Right atrium auricular region (tissue), 2 donors: Measurements from ENCODE around the gene MGLL. TPM values are rescaled to one million over a fixed set of nuclear protein-coding genes. Genes with fewer than 3 reads are reported as not detected.

Source experiments
- DNase-seq: peaks from one replicate; pipeline ENCODE4 v3.0.0-alpha.2; 2019; ENCODE audit warnings: low spot score
- H3K27ac ChIP-seq, 2 donors: fragments of 200-600 bp; sonication (generic); 1 replicate in 1 of 2; 2 replicates in 1 of 2; pipeline ENCODE4 v1.5.1; 2016 to 2019
- H3K27me3 ChIP-seq, 2 donors: fragments of 200-600 bp; sonication (generic); one replicate each; pipeline versions ENCODE4 v1.5.1 to v1.6.0; 2017 to 2019
- H3K36me3 ChIP-seq: fragments of 200-600 bp; sonication (generic); one replicate; pipeline ENCODE4 v1.5.1; 2016
- H3K4me1 ChIP-seq, 2 donors: fragments of 200-600 bp; sonication (generic); one replicate each; pipeline versions ENCODE4 v1.5.1 to v1.6.0; 2017 to 2019
- H3K4me3 ChIP-seq, 2 donors: fragments of 200-600 bp; sonication (generic); 1 replicate in 1 of 2; 2 replicates in 1 of 2; pipeline ENCODE4 v1.5.1; 2017 to 2019; ENCODE audit warnings: mild to moderate bottlenecking in 1 of 2, moderate library complexity in 1 of 2
- H3K9me3 ChIP-seq, 2 donors: fragments of 200-600 bp; sonication (generic); one replicate each; pipeline ENCODE4 v1.5.1; 2019
- total RNA-seq, 2 donors: library from RNA; depleted of rRNA; stranded (reverse); fragments of >200 nt; gene quantifications; one replicate each; pipeline ENCODE4 v1.1.0, GENCODE V29; 2016
- TF ChIP-seq, protein P1 (sequence below), 2 donors: fragments of 200-600 bp; sonication (generic); IDR thresholded peaks; one replicate each; pipeline ENCODE4 v1.5.1; 2019; ENCODE audit warnings: antibody characterized with exemption in 2 of 2

MGLL gene
- total RNA-seq, 2 donors from 2014 or later: 36.3 to 46.4 TPM

- H3K9me3 ChIP-seq: no peaks in the 10 kb centered on the region
- TF ChIP-seq, protein P1, sequence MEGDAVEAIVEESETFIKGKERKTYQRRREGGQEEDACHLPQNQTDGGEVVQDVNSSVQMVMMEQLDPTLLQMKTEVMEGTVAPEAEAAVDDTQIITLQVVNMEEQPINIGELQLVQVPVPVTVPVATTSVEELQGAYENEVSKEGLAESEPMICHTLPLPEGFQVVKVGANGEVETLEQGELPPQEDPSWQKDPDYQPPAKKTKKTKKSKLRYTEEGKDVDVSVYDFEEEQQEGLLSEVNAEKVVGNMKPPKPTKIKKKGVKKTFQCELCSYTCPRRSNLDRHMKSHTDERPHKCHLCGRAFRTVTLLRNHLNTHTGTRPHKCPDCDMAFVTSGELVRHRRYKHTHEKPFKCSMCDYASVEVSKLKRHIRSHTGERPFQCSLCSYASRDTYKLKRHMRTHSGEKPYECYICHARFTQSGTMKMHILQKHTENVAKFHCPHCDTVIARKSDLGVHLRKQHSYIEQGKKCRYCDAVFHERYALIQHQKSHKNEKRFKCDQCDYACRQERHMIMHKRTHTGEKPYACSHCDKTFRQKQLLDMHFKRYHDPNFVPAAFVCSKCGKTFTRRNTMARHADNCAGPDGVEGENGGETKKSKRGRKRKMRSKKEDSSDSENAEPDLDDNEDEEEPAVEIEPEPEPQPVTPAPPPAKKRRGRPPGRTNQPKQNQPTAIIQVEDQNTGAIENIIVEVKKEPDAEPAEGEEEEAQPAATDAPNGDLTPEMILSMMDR (IDR thresholded peaks at IDR 0.05): no peak
- H3K27ac ChIP-seq: no peak overlapping the region
- no peak for DNase-seq
- H3K4me1 ChIP-seq: peaks cover 0 to 29% of the 10 kb centered on the region in 2 donors
- no peaks in the 10 kb centered on the region for H3K27me3 ChIP-seq
- H3K36me3 ChIP-seq: peaks cover 42% of the 10 kb centered on the region
- no peak overlapping the region for H3K4me3 ChIP-seq
Measured at GRCh38 chr3:127811717-127812116, 10.6 kb downstream of the MGLL start.

- H3K27me3 ChIP-seq: no peaks in the 10 kb centered on the region
- peaks cover 30% of the 10 kb centered on the region for H3K36me3 ChIP-seq
- DNase-seq: no peak
- H3K4me3 ChIP-seq: no peak overlapping the region
- TF ChIP-seq, protein P1 (IDR thresholded peaks at IDR 0.05): no peak
- H3K27ac ChIP-seq: no peak overlapping the region
- peaks cover 0 to 18% of the 10 kb centered on the region in 2 donors for H3K4me1 ChIP-seq
- H3K9me3 ChIP-seq: no peaks in the 10 kb centered on the region
Measured at GRCh38 chr3:127809611-127810010, 12.7 kb downstream of the MGLL start.

GRCh38 chr3:127809211-127809610 lies 13.1 kb downstream of the MGLL start:
- H3K4me3 ChIP-seq: no peak overlapping the region
- no peak overlapping the region for H3K27ac ChIP-seq
- H3K4me1 ChIP-seq: peaks cover 0 to 19% of the 10 kb centered on the region in 2 donors
- DNase-seq: no peak
- H3K9me3 ChIP-seq: no peaks in the 10 kb centered on the region
- peaks cover 30% of the 10 kb centered on the region for H3K36me3 ChIP-seq
- H3K27me3 ChIP-seq: no peaks in the 10 kb centered on the region
- TF ChIP-seq, protein P1 (IDR thresholded peaks at IDR 0.05): no peak

- TF ChIP-seq, protein P1 (IDR thresholded peaks at IDR 0.05): no peak
- Histone ChIP-seq H3K4me3 (no peak overlapping the region), H3K4me1 (peaks cover 0 to 13% of the 10 kb centered on the region in 2 donors), H3K27me3 (no peaks in the 10 kb centered on the region), H3K27ac (no peak overlapping the region), H3K9me3 (no peaks in the 10 kb centered on the region), H3K36me3 (peaks cover 30% of the 10 kb centered on the region)
- DNase-seq: no peak
Measured at GRCh38 chr3:127808197-127808596, 14.1 kb downstream of the MGLL start.

DNA sequence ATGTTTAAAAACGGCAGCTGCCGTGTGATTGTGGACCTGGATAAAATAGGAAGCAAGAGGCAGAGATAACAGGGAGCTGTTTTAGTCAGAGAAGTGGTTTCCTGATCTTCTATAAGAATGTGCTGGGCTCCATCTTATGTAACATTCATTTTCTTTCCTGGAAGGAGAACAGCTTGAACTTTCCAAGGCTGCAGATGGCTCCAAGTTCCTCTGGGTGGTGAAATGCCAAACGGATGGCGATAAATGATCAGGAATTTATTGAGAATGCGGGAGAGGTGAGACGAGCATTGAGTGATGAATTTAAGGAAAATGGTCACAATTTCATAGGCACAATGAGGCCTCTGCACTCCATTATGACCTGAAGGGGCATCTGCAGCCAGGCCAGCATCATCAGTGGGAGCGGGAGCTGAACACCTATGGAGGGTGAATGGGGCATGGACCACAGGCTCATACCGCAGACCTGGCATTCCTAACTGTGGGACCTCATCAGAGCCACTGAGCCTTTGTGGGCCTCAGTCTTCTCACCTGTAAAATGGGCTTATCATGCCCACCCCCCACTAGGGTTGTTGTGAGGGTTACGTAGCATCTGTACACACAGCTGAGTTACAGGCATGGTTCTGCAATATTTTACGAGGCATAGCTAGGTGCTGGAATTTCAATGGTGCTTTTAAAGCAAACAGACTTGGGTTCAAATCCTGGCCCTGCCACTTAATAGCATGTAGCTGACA lies 17.1 kb downstream of the MGLL start:
- H3K4me1 ChIP-seq: peaks cover 0 to 19% of the 10 kb centered on the region in 2 donors
- peaks cover 13% of the 10 kb centered on the region for H3K36me3 ChIP-seq

More for the DNA sequence above, 17.1 kb downstream of the MGLL start:
- H3K27me3 ChIP-seq: no peaks in the 10 kb centered on the region
- TF ChIP-seq, protein P1 (IDR thresholded peaks at IDR 0.05): no peak
- no peak for DNase-seq
- H3K27ac ChIP-seq: no peak overlapping the region
- H3K4me3 ChIP-seq: no peak overlapping the region
- H3K9me3 ChIP-seq: no peaks in the 10 kb centered on the region
